Endothelial cell of umbilical vein (primary cell): Measurements from ENCODE around the gene CD72. TPM values are rescaled to one million over a fixed set of nuclear protein-coding genes. Genes with fewer than 3 reads are reported as not detected.

ENCODE experiments used
- BruUV-seq: library from RNA; stranded (reverse); fragments of 400-500 nt; replicated peaks from 2 replicates; lab custom pipeline; 2021; lab: Mats Ljungman, UMichigan
- CTCF ChIA-PET: fragments of 300-600, 350-600 bp; sonication (Branson Sonifier 250); formaldehyde crosslinking; loops from one replicate; lab custom pipeline; 2021; ENCODE audit warnings: antibody characterized with exemption, inconsistent platforms; lab: Charles Lee
- POLR2A ChIA-PET: fragments of 300-600, 350-600 bp; sonication (Branson Sonifier 250); formaldehyde crosslinking; loops from one replicate; lab custom pipeline; 2021; ENCODE audit warnings: antibody characterized with exemption, inconsistent platforms; lab: Charles Lee
- DNase-seq: peaks from one replicate; pipeline ENCODE4 v3.0.0-alpha.2; 2011; ENCODE audit warnings: low read depth, low spot score
- FAIRE-seq: peaks from 2 replicates; lab custom pipeline; 2011; peaks lifted over from hg19 to GRCh38; lab: Jason Lieb, UNC
- H2AFZ ChIP-seq: 2 replicates; pipeline ENCODE4 v1.6.0; 2012; ENCODE audit warnings: low read depth, low read length, control low read depth, inconsistent platforms
- H3K27ac ChIP-seq: 2 replicates; pipeline ENCODE4 v1.5.1; 2011; ENCODE audit warnings: low read depth, mild to moderate bottlenecking, control low read depth, low read length, moderate library complexity; ENCODE audit not compliant: insufficient read depth
- H3K27me3 ChIP-seq, 2 experiments: 2 replicates each; pipeline versions ENCODE4 v1.6.0 to v1.6.1; 2011; ENCODE audit warnings: low read length in 2 of 2, mixed read lengths in 1 of 2; ENCODE audit not compliant: control insufficient read depth in 2 of 2, insufficient read depth in 2 of 2
- H3K36me3 ChIP-seq, 2 experiments: 2 replicates in 1 of 2; 3 replicates in 1 of 2; pipeline ENCODE4 v1.5.1; 2011; ENCODE audit warnings: low read length in 2 of 2, mild to moderate bottlenecking in 1 of 2, moderate library complexity in 1 of 2; ENCODE audit not compliant: control insufficient read depth in 2 of 2, insufficient read depth in 2 of 2; ENCODE audit errors: extremely low read depth in 1 of 2
- H3K4me1 ChIP-seq: 3 replicates; pipeline ENCODE4 v1.5.1; 2011; ENCODE audit warnings: mild to moderate bottlenecking, low read length; ENCODE audit not compliant: control insufficient read depth, insufficient read depth; ENCODE audit errors: extremely low read depth
- H3K4me2 ChIP-seq: 2 replicates; pipeline ENCODE4 v1.6.1; 2011; ENCODE audit warnings: low read length, control low read depth, mixed read lengths; ENCODE audit not compliant: insufficient read depth
- H3K4me3 ChIP-seq, 3 experiments: fragments of 200-600 bp in 1 of 3; sonication (generic), shearing (Covaris generic) in 1 of 3; replicated peaks in 1 of 3; 2 replicates each; pipeline ENCODE4 v1.5.1; 2011 to 2016; ENCODE audit warnings: control low read depth in 3 of 3, low read length in 3 of 3, mild to moderate bottlenecking in 2 of 3, inconsistent platforms in 1 of 3, low read depth in 1 of 3, moderate library complexity in 1 of 3; ENCODE audit not compliant: insufficient read depth in 1 of 3
- H3K79me2 ChIP-seq: 2 replicates; pipeline ENCODE4 v1.6.0; 2012; ENCODE audit warnings: low read length, inconsistent platforms; ENCODE audit not compliant: control insufficient read depth, insufficient read depth
- H3K9ac ChIP-seq: replicated peaks from 2 replicates; pipeline ENCODE3; 2011; ENCODE audit warnings: low read length, control low read depth; ENCODE audit not compliant: insufficient read depth; ENCODE audit errors: extremely low read depth
- H3K9me1 ChIP-seq: replicated peaks from 3 replicates; pipeline ENCODE4 v1.6.0; 2011; ENCODE audit warnings: mild to moderate bottlenecking, low read length; ENCODE audit not compliant: control insufficient read depth, insufficient read depth; ENCODE audit errors: extremely low read depth
- H3K9me3 ChIP-seq: replicated peaks from 2 replicates; pipeline ENCODE4 v1.5.1; 2012; ENCODE audit warnings: low read length, inconsistent platforms; ENCODE audit not compliant: control insufficient read depth, insufficient read depth
- H4K20me1 ChIP-seq: replicated peaks from 2 replicates; pipeline ENCODE3; 2011; ENCODE audit warnings: mild to moderate bottlenecking, low read length; ENCODE audit not compliant: control insufficient read depth, insufficient read depth; ENCODE audit errors: extremely low read depth
- EZH2 ChIP-seq: IDR thresholded peaks from 2 replicates; pipeline ENCODE4 v1.6.1; 2012; ENCODE audit warnings: borderline replicate concordance, low read depth, mild to moderate bottlenecking, moderate library complexity, low read length, inconsistent platforms; ENCODE audit not compliant: severe bottlenecking
- FOS ChIP-seq: IDR thresholded peaks from 2 replicates; pipeline ENCODE4 v1.6.1; 2011; ENCODE audit warnings: mild to moderate bottlenecking, low read length, moderate library complexity, borderline replicate concordance; ENCODE audit not compliant: insufficient read depth
- GATA2 ChIP-seq: IDR thresholded peaks from 2 replicates; pipeline ENCODE4 v1.7.0; 2011; ENCODE audit warnings: low read depth, mild to moderate bottlenecking, moderate library complexity, mixed read lengths, low read length; ENCODE audit not compliant: insufficient read length, insufficient read depth
- JUN ChIP-seq: IDR thresholded peaks from 2 replicates; pipeline ENCODE4 v1.6.1; 2011; ENCODE audit warnings: borderline replicate concordance, low read depth; ENCODE audit not compliant: insufficient read length, insufficient read depth
- POLR2A ChIP-seq: IDR thresholded peaks from 2 replicates; pipeline ENCODE4 v1.6.1; 2012; ENCODE audit warnings: low read depth, mild to moderate bottlenecking, control low read depth, low read length
- POLR2AphosphoS5 ChIP-seq: IDR thresholded peaks from 2 replicates; pipeline ENCODE4 v1.6.1; 2012; ENCODE audit warnings: low read depth, mild to moderate bottlenecking, control low read depth, low read length, moderate library complexity; ENCODE audit not compliant: insufficient read depth
- dilution Hi-C: fragments of 300-500 bp; cut with MboI; formaldehyde crosslinking; loops from one replicate; pipeline ENCODE4 v1.15.0; 2019; ENCODE audit warnings: low sequenced_read_pairs; ENCODE audit not compliant: extremely low pct_ligation_motif_present
- intact Hi-C: fragments of 100-400 bp; cut with micrococcal nuclease; formaldehyde crosslinking; loops from one replicate; pipeline ENCODE4 v1.10.0; 2022
- polyA plus RNA-seq, 4 experiments: library from polyadenylated mRNA; depleted of rRNA in 3 of 4; stranded (reverse) in 3 of 4; unstranded in 1 of 4; fragments of >200 nt; gene quantifications; 2 replicates each; pipeline versions ENCODE4 v1.2.1 to v1.2.3, GENCODE V29; 2011 to 2012; ENCODE audit warnings: missing spikeins in 1 of 4
- total RNA-seq: library from RNA; stranded (reverse); gene quantifications from 2 replicates; pipeline ENCODE4 v1.2.3, GENCODE V29; 2021
- TF ChIP-seq, protein P1 (sequence below), 2 donors: IDR thresholded peaks; 1 replicate in 1 of 2; 2 replicates in 1 of 2; pipeline ENCODE4 v1.5.1; 2011; ENCODE audit warnings: low read length in 2 of 2, mild to moderate bottlenecking in 2 of 2, moderate library complexity in 2 of 2, control low read depth in 1 of 2, inconsistent platforms in 1 of 2, low read depth in 1 of 2; ENCODE audit not compliant: insufficient read depth in 1 of 2; ENCODE audit errors: extremely low read depth in 1 of 2
- TF ChIP-seq, protein P2 (sequence below): IDR thresholded peaks from 2 replicates; pipeline ENCODE4 v1.6.1; 2011; ENCODE audit not compliant: insufficient read depth, insufficient read length

CD72 gene
- total and polyA plus RNA-seq, 2 donors (not counting 3 experiments of a cell fraction or from before 2014, with no cell fraction given): 0.39 TPM; not detected in 1

DNA sequence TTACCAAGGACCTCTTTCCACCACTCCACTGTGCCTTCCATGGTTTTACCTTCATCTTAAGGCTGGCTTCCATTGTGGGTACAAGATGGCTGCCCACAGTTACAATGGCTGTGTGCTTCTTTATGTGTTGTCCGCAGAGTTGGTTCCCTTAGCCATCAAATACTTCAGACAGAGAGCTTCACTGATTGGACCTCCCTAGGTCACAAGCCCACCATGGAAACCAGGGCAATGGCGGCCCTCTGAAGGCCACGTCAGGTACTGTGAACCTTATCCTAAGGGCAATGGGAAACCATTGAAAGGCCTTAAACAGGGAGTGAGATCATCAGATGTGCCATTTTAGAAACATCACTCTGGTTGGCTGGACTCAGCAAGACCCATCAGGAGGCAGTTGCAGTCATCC is 49.7 kb upstream of the CD72 start:
- CTCF ChIA-PET: no interaction called here
- H3K9me3 ChIP-seq: no peaks in the 10 kb centered on the region
- H3K27ac ChIP-seq: no peak overlapping the region
- no peaks in the 10 kb centered on the region for H3K79me2 ChIP-seq
- no TSS peak for BruUV-seq
- H3K9ac ChIP-seq: no peak overlapping the region
- TF ChIP-seq POLR2A (no peak), POLR2AphosphoS5 (no peak), EZH2 (no peak), JUN (no peak)
- TF ChIP-seq, protein P1, sequence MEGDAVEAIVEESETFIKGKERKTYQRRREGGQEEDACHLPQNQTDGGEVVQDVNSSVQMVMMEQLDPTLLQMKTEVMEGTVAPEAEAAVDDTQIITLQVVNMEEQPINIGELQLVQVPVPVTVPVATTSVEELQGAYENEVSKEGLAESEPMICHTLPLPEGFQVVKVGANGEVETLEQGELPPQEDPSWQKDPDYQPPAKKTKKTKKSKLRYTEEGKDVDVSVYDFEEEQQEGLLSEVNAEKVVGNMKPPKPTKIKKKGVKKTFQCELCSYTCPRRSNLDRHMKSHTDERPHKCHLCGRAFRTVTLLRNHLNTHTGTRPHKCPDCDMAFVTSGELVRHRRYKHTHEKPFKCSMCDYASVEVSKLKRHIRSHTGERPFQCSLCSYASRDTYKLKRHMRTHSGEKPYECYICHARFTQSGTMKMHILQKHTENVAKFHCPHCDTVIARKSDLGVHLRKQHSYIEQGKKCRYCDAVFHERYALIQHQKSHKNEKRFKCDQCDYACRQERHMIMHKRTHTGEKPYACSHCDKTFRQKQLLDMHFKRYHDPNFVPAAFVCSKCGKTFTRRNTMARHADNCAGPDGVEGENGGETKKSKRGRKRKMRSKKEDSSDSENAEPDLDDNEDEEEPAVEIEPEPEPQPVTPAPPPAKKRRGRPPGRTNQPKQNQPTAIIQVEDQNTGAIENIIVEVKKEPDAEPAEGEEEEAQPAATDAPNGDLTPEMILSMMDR (IDR thresholded peaks at IDR 0.05; ENCODE audit: extremely low read depth in 1 of 2, insufficient read depth in 1 of 2, low read depth in 1 of 2, low read length in 2 of 2): no peak
- peaks cover 16% of the 10 kb centered on the region for H3K4me1 ChIP-seq
- no peaks in the 10 kb centered on the region for H3K36me3 ChIP-seq
- no peaks in the 10 kb centered on the region for H3K27me3 ChIP-seq
- dilution Hi-C loops: no loop called here
- DNase-seq (no peak), FAIRE-seq (no peak)
- no peak overlapping the region for H2AFZ ChIP-seq
- intact Hi-C loops: no loop called here
- no peak overlapping the region for H3K4me3 ChIP-seq
- POLR2A ChIA-PET: no interaction called here
- H4K20me1 ChIP-seq: no peaks in the 10 kb centered on the region
- no peaks in the 10 kb centered on the region for H3K9me1 ChIP-seq
- no peak overlapping the region for H3K4me2 ChIP-seq

DNA sequence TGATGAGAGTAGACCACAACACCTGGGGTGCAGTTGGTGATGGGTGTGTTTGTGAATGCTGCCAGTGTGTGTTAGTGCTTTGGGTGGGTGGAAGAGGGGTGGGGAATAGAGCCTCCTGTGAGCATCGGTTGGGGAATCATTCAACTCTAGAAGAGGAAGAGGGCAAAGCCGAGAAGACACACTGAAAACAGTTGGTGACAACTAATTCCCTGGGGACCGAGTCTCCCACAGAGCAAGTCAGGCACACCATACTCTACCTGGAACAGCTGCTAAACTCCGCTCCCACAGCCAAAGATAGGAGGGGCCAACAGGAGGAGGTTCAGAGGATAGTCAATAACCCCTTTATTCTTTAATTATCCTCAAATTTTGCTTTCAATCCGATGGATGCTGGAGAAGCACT is 48.3 kb upstream of the CD72 start:
- Histone ChIP-seq H3K9ac (no peak overlapping the region), H3K9me1 (no peaks in the 10 kb centered on the region), H3K79me2 (no peaks in the 10 kb centered on the region), H3K9me3 (no peaks in the 10 kb centered on the region), H3K27ac (no peak overlapping the region), H3K27me3 (no peaks in the 10 kb centered on the region), H2AFZ (no peak overlapping the region), H3K4me2 (no peak overlapping the region), H3K4me1 (peaks cover 18% of the 10 kb centered on the region), H3K36me3 (no peaks in the 10 kb centered on the region), H4K20me1 (no peaks in the 10 kb centered on the region), H3K4me3 (no peak overlapping the region)
- no peak for TF ChIP-seq GATA2
- no peak for TF ChIP-seq FOS
- TF ChIP-seq EZH2: no peak
- TF ChIP-seq, protein P2, sequence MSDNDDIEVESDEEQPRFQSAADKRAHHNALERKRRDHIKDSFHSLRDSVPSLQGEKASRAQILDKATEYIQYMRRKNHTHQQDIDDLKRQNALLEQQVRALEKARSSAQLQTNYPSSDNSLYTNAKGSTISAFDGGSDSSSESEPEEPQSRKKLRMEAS: no peak
- no TSS peak for BruUV-seq
- intact Hi-C loops (no loop called here), dilution Hi-C loops (no loop called here)
- ChIA-PET POLR2A (no interaction called here), CTCF (interaction anchor here (1.1 kb wide), 1 partner anchor 9 kb away, joined by 4 read pairs; no protein-coding TSS in a partner anchor)
- FAIRE-seq (no peak), DNase-seq (no peak)
